Measurements from ENCODE around the gene BABAM1. TPM values are rescaled to one million over a fixed set of nuclear protein-coding genes. Genes with fewer than 3 reads are reported as not detected.

The BABAM1 gene
- total and polyA plus RNA-seq, 10 of the 15 experiments (the other 5 are each of a cell fraction or from before 2014, with no cell fraction given) = 11.9 to 154 (median 103) TPM

DNA sequence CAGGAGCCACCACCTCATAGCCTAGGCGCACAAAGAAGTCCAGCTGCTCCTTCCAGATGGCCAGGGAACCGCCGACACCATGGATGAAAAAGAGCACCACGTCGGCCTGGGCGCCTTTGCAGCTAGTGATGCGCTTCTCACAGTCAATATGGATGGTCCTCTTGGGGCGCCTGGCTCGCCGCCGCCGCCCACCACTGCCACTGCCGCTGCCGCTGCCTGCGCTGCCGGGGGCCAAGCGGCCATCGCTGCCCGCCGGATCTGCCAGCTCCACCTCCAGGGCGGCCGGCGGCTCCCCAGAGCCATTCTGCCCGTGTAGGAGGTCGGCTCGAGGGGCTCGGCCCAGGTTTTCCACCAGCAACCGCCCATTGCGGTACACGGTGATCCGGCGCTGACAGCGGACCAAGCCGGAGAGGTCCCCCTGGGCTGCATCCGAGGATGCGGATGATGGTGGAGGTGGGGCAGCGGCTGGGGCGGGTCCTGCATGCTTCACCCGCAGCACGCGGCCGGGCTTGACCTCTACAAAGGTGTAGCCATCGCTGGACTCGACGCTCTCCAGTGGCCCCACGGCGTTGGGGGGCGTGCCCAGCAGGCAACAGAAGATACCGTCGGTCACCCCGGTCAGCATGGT, 33.9 kb downstream of the BABAM1 start:
- Histone ChIP-seq H3K27me3 (replicated peaks in 1 of 2; ENCODE audit: control insufficient read depth in 2 of 2, insufficient read depth in 2 of 2, low read length in 1 of 2) (no peaks in the 10 kb centered on the region), H3K27ac (ENCODE audit: control insufficient read depth, insufficient read depth) (no peak overlapping the region), H3K9ac (ENCODE audit: control insufficient read depth, insufficient read depth, low read length) (no peak overlapping the region), H3K4me3 (no peak overlapping the region), H3K9me3 (replicated peaks; ENCODE audit: control insufficient read depth, insufficient read depth, low read length) (no peaks in the 10 kb centered on the region; the same call in 2 of the 3 replicates), H4K20me1 (ENCODE audit: control insufficient read depth, insufficient read depth) (no peaks in the 10 kb centered on the region), H3K4me2 (ENCODE audit: control insufficient read depth, insufficient read depth) (no peak overlapping the region), H2AFZ (ENCODE audit: control insufficient read depth, low read depth, low read length) (no peak overlapping the region), H3K36me3 (ENCODE audit: control insufficient read depth in 2 of 2, insufficient read depth in 2 of 2, low read length in 1 of 2) (no peaks in the 10 kb centered on the region), H3K79me2 (ENCODE audit: control insufficient read depth, insufficient read depth, low read length) (peaks cover 5% of the 10 kb centered on the region), H3K4me1 (ENCODE audit: control insufficient read depth, insufficient read depth, low read length) (peaks cover 16% of the 10 kb centered on the region)
- FAIRE-seq = no peak
- no peak for DNase-seq (ENCODE audit: low read depth, low spot score)
- ChIA-PET POLR2A (interaction anchor here (0.6 kb wide), 1 partner anchor 103 kb away, joined by 3 read pairs; no protein-coding TSS in a partner anchor), CTCF (no interaction called here), RAD21 (ENCODE audit: unreplicated experiment) (no interaction called here), SMC1A (ENCODE audit: uncharacterized antibody, unreplicated experiment) (no interaction called here)
- BruUV-seq (replicated peaks) = TSS peak; percentile 64
- TF ChIP-seq GABPA (IDR thresholded peaks at IDR 0.05; ENCODE audit: low read depth) (no peak), RB1 (IDR thresholded peaks at IDR 0.05; ENCODE audit: borderline replicate concordance) (no peak), CHD4 (IDR thresholded peaks at IDR 0.05) (no peak), ZNF274 (IDR thresholded peaks at IDR 0.05; ENCODE audit: insufficient read depth, insufficient read length) (no peak), NR2C2 (IDR thresholded peaks at IDR 0.05; ENCODE audit: borderline replicate concordance, control insufficient read depth, insufficient read length, low read depth) (no peak), NBN (IDR thresholded peaks at IDR 0.05) (no peak), TCF7 (IDR thresholded peaks at IDR 0.05; ENCODE audit: borderline replicate concordance) (no peak), POLR2A (IDR thresholded peaks at IDR 0.05; ENCODE audit: low read depth, low read length) (no peak; the same call in 1 of the 2 replicates), FOXK2 (IDR thresholded peaks at IDR 0.05) (no peak), MEF2B (IDR thresholded peaks at IDR 0.05; ENCODE audit: partially characterized antibody, poor library complexity, severe bottlenecking) (no peak), CEBPB (IDR thresholded peaks at IDR 0.05; ENCODE audit: borderline replicate concordance in 1 of 2, low read depth in 2 of 2, low read length in 2 of 2) (no peak)
- TF ChIP-seq, protein P1, sequence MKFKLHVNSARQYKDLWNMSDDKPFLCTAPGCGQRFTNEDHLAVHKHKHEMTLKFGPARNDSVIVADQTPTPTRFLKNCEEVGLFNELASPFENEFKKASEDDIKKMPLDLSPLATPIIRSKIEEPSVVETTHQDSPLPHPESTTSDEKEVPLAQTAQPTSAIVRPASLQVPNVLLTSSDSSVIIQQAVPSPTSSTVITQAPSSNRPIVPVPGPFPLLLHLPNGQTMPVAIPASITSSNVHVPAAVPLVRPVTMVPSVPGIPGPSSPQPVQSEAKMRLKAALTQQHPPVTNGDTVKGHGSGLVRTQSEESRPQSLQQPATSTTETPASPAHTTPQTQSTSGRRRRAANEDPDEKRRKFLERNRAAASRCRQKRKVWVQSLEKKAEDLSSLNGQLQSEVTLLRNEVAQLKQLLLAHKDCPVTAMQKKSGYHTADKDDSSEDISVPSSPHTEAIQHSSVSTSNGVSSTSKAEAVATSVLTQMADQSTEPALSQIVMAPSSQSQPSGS (IDR thresholded peaks at IDR 0.05; ENCODE audit: low read length) = no peak
- TF ChIP-seq, protein P2, sequence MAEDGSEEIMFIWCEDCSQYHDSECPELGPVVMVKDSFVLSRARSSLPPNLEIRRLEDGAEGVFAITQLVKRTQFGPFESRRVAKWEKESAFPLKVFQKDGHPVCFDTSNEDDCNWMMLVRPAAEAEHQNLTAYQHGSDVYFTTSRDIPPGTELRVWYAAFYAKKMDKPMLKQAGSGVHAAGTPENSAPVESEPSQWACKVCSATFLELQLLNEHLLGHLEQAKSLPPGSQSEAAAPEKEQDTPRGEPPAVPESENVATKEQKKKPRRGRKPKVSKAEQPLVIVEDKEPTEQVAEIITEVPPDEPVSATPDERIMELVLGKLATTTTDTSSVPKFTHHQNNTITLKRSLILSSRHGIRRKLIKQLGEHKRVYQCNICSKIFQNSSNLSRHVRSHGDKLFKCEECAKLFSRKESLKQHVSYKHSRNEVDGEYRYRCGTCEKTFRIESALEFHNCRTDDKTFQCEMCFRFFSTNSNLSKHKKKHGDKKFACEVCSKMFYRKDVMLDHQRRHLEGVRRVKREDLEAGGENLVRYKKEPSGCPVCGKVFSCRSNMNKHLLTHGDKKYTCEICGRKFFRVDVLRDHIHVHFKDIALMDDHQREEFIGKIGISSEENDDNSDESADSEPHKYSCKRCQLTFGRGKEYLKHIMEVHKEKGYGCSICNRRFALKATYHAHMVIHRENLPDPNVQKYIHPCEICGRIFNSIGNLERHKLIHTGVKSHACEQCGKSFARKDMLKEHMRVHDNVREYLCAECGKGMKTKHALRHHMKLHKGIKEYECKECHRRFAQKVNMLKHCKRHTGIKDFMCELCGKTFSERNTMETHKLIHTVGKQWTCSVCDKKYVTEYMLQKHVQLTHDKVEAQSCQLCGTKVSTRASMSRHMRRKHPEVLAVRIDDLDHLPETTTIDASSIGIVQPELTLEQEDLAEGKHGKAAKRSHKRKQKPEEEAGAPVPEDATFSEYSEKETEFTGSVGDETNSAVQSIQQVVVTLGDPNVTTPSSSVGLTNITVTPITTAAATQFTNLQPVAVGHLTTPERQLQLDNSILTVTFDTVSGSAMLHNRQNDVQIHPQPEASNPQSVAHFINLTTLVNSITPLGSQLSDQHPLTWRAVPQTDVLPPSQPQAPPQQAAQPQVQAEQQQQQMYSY (CRISPR knock-in tag; IDR thresholded peaks at IDR 0.05) = no peak
- TF ChIP-seq, protein P3, sequence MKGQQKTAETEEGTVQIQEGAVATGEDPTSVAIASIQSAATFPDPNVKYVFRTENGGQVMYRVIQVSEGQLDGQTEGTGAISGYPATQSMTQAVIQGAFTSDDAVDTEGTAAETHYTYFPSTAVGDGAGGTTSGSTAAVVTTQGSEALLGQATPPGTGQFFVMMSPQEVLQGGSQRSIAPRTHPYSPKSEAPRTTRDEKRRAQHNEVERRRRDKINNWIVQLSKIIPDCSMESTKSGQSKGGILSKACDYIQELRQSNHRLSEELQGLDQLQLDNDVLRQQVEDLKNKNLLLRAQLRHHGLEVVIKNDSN (IDR thresholded peaks at IDR 0.05; ENCODE audit: borderline replicate concordance, extremely low read length, insufficient read depth, low read depth, low read length) = no peak
- TF ChIP-seq, protein P4, sequence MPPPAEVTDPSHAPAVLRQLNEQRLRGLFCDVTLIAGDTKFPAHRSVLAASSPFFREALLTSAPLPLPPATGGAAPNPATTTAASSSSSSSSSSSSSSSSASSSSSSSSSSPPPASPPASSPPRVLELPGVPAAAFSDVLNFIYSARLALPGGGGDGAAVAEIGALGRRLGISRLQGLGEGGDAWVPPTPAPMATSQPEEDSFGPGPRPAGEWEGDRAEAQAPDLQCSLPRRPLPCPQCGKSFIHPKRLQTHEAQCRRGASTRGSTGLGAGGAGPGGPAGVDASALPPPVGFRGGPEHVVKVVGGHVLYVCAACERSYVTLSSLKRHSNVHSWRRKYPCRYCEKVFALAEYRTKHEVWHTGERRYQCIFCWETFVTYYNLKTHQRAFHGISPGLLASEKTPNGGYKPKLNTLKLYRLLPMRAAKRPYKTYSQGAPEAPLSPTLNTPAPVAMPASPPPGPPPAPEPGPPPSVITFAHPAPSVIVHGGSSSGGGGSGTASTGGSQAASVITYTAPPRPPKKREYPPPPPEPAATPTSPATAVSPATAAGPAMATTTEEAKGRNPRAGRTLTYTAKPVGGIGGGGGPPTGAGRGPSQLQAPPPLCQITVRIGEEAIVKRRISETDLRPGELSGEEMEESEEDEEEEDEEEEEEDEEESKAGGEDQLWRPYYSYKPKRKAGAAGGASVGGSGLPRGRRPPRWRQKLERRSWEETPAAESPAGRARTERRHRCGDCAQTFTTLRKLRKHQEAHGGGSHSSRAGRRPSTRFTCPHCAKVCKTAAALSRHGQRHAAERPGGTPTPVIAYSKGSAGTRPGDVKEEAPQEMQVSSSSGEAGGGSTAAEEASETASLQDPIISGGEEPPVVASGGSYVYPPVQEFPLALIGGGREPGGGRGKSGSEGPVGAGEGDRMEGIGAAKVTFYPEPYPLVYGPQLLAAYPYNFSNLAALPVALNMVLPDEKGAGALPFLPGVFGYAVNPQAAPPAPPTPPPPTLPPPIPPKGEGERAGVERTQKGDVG (CRISPR knock-in tag; IDR thresholded peaks at IDR 0.05) = no peak
- 98% methylated on average over 37 of the region's 51 CpGs for WGBS (ENCODE audit: insufficient coverage, insufficient replicate concordance, low lambda C conversion rate, missing lambda C conversion rate)
- in situ Hi-C loops (cut with MboI) (no loop called here), intact Hi-C loops (cut with micrococcal nuclease; ENCODE audit: unreplicated experiment) (loop anchor here (10.0 kb wide), 1 partner anchor 406 kb away; no protein-coding TSS in a partner anchor)
- ATAC-seq = no peak

Data from GM12878 (cell line).